Heart left ventricle (tissue), 16 donors: ENCODE results near the gene PSAPL1. TPM values are rescaled to one million over a fixed set of nuclear protein-coding genes. Genes with fewer than 3 reads are reported as not detected.

Experiments used
- ATAC-seq, 4 donors: fragments of 200-7000 bp; cut with Tn5 transposase; one replicate each; pipeline ENCODE4 v1.9.1; 2020 to 2022; ENCODE audit warnings: moderate library complexity in 4 of 4, mild to moderate bottlenecking in 3 of 4, moderate number of reproducible peaks in 1 of 4
- DNase-seq, 5 donors: peaks; one replicate each; pipeline ENCODE4 v3.0.0-alpha.2; 2020
- H3K27ac ChIP-seq, 12 donors: fragments of 200-600 bp; sonication (generic) in 4 of 12; one replicate each; pipeline versions ENCODE4 v1.5.0 to v1.8.0; 2016 to 2022; ENCODE audit warnings: mild to moderate bottlenecking in 2 of 12
- H3K27me3 ChIP-seq, 9 donors: fragments of 200-600 bp; sonication (generic) in 2 of 9; one replicate each; pipeline versions ENCODE4 v1.5.1 to v1.8.0; 2016 to 2022; ENCODE audit warnings: mild to moderate bottlenecking in 3 of 9
- H3K36me3 ChIP-seq, 9 donors: fragments of 200-600 bp; sonication (generic) in 2 of 9; one replicate each; pipeline versions ENCODE4 v1.5.0 to v1.8.0; 2018 to 2022; ENCODE audit warnings: mild to moderate bottlenecking in 2 of 9
- H3K4me1 ChIP-seq, 12 donors: fragments of 200-600 bp; sonication (generic) in 4 of 12; one replicate each; pipeline versions ENCODE4 v1.5.0 to v1.8.0; 2016 to 2022; ENCODE audit warnings: mild to moderate bottlenecking in 3 of 12
- H3K4me3 ChIP-seq, 12 donors: fragments of 200-600 bp; sonication (generic) in 4 of 12; one replicate each; pipeline versions ENCODE4 v1.5.0 to v1.8.0; 2017 to 2022; ENCODE audit warnings: mild to moderate bottlenecking in 9 of 12, moderate library complexity in 4 of 12
- H3K9me3 ChIP-seq, 12 donors: fragments of 200-600 bp; sonication (generic) in 4 of 12; one replicate each; pipeline versions ENCODE4 v1.5.0 to v1.8.0; 2016 to 2022; ENCODE audit warnings: mild to moderate bottlenecking in 1 of 12
- CTCF ChIP-seq, 12 donors: fragments of 200-600 bp; sonication (generic) in 4 of 12; IDR thresholded peaks; one replicate each; pipeline versions ENCODE4 v1.5.0 to v1.8.0; 2018 to 2022; ENCODE audit warnings: antibody characterized with exemption in 12 of 12, mild to moderate bottlenecking in 5 of 12
- POLR2A ChIP-seq, 2 donors: fragments of 450-650 bp; IDR thresholded peaks; one replicate each; pipeline ENCODE4 v1.6.1; 2017; ENCODE audit warnings: antibody characterized with exemption in 2 of 2, mild to moderate bottlenecking in 2 of 2, moderate library complexity in 2 of 2
- WGBS, 4 donors: extraction: QIAGEN DNeasy Blood & Tissue Kit in 2 of 4; methylation state at CpG; one replicate each; pipeline versions ENCODE4 v1.1.5 to v1.1.7; 2013 to 2018; 5-methylcytosine and 5-hydroxymethylcytosine counted together
- intact Hi-C, 10 donors: fragments of 100-400 bp; cut with DNase I; formaldehyde crosslinking; loops; one replicate each; pipeline versions ENCODE4 v1.11.1 to v1.14.2; 2022
- polyA plus RNA-seq, 2 donors: library from polyadenylated mRNA; stranded (reverse); fragments of 200-250 nt; gene quantifications; one replicate each; pipeline ENCODE4 v1.2.3, GENCODE V29; 2013
- total RNA-seq, 9 donors: library from RNA; depleted of rRNA in 2 of 9; stranded (reverse); fragments of >200 nt in 2 of 9; fragmentation: NEBNext Ultra II Directional in 3 of 9; extraction: Animal tissue kit (Norgen Biotek cat#: 25700) in 3 of 9; gene quantifications; one replicate each; pipeline versions ENCODE4 v1.1.0 to v1.2.4, GENCODE V29; 2016 to 2023
- donor health status: ischemic (EF 13 %, LVEDD 7.1; RV severe dilation, severe dysfunction).
- donor health status: healthy with polysubstance abuse.
- donor health status: DM: no; HTN: yes; CAD: no.
- donor health status: DM: no; HTN: no; CAD: no.
- donor health status: ischemic (EF 25% LVEDD 6.9; RV normal size, moderate dysfunction).
- donor health status: ischemic (EF 25% LVEDD 5.7; RV mildly dilated, moderate dysfunction).
- donor health status: healthy.
- donor health status: DM: yes; HTN: yes; CAD: no.
- donor health status: ischemic (EF 35%, LVEDD 5.7; RV mildly dilated, moderate dysfunction).
- donor health status: nonischemic (EF 11% LVEDD 7.7; RV severe dilation, severe dysfunction).
- donor health status: DM: yes; HTN: yes; CAD: no.
- donor health status: PGD.
- donor health status: ischemic (EF 29% LVEDD 5.4; RV normal size, mild dysfunction).
- donor health status: nonischemic (EF 23%, LVEDD 6.1; RV moderate dilation, normal function).

PSAPL1 gene
- total and polyA plus RNA-seq, 11 donors, result 0.11 TPM; not detected in 10

- TF ChIP-seq POLR2A (IDR thresholded peaks at IDR 0.05), result no peak
- no peak for TF ChIP-seq CTCF (IDR thresholded peaks at IDR 0.05)
These were observed 8.9 kb downstream of the PSAPL1 start for GRCh38 chr4:7425591-7426468.

GRCh38 chr4:7425124-7425523, 9.6 kb downstream of the PSAPL1 start:
- ATAC-seq (no peak), DNase-seq (peak in 1 of 5 donors; percentile 1)
- intact Hi-C loops, result no loop called here
- Histone ChIP-seq H3K9me3 (no peaks in the 10 kb centered on the region), H3K4me3 (no peak overlapping the region), H3K4me1 (peaks cover 0 to 5% (median 0%) of the 10 kb centered on the region in 12 donors), H3K27me3 (no peaks in the 10 kb centered on the region), H3K36me3 (no peaks in the 10 kb centered on the region), H3K27ac (no peak overlapping the region)
- TF ChIP-seq POLR2A (IDR thresholded peaks at IDR 0.05) (no peak), CTCF (IDR thresholded peaks at IDR 0.05) (no peak)
- 84 to 87% (median 86%) methylated on average over 7 to 13 of the region's 13 CpGs for WGBS, 4 donors

More at GRCh38 chr4:7425591-7426468, 8.9 kb downstream of the PSAPL1 start:
- Histone ChIP-seq H3K4me3 (no peak overlapping the region), H3K27me3 (no peaks in the 10 kb centered on the region), H3K27ac (no peak overlapping the region), H3K36me3 (no peaks in the 10 kb centered on the region), H3K9me3 (no peaks in the 10 kb centered on the region), H3K4me1 (peaks cover 0 to 5% (median 0%) of the 10 kb centered on the region in 12 donors)
- peak in 4 of 5 donors; percentile 4 to 46 (median 10) for DNase-seq
- intact Hi-C loops, result no loop called here
- 86 to 89% (median 87%) methylated on average over 27 to 28 of the region's 28 CpGs for WGBS, 4 donors
- ATAC-seq, result no peak

GRCh38 chr4:7424553-7425111, 10.1 kb downstream of the PSAPL1 start:
- Histone ChIP-seq H3K36me3 (no peaks in the 10 kb centered on the region), H3K4me3 (no peak overlapping the region), H3K27me3 (no peaks in the 10 kb centered on the region), H3K27ac (no peak overlapping the region), H3K9me3 (no peaks in the 10 kb centered on the region), H3K4me1 (peaks cover 0 to under 1% (median 0%) of the 10 kb centered on the region in 12 donors)
- no peak for ATAC-seq
- WGBS, 4 donors, result 80 to 85% (median 82%) methylated on average over 14 to 18 of the region's 18 CpGs
- peak in 3 of 5 donors; percentile 2 to 44 (median 14) for DNase-seq
- intact Hi-C loops, result no loop called here
- TF ChIP-seq POLR2A (IDR thresholded peaks at IDR 0.05) (no peak), CTCF (IDR thresholded peaks at IDR 0.05) (no peak)
